HUDEP-2 (cell line): ENCODE data around the gene CDKN1B.

ENCODE experiments used
- DNase-seq, 76 experiments: peaks; one replicate each; lab custom pipeline; 2025; ENCODE audit not compliant: unreplicated experiment in 76 of 76; lab: John Stamatoyannopoulos, UW

CDKN1B gene

DNA sequence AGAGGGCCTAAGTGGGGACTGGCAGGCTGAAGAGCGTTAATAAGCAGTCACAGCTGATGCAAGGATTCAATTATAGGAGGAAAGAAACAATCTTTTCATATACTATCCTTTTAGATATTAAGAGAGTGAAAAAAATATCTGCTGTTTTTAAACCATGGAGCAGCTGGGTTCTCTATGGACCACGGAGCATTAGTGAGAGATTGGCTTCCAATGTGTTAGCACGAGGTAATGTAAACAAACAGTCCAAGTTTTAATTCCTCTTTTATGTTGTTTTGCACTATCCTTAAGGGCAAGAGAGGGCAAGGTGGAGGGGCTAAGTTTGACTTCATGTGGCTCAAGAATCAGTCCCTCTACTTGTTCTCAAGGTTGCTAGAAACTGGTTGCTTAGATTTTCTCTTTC is 30.9 kb downstream of the CDKN1B start:
- DNase-seq, result no peak

DNA sequence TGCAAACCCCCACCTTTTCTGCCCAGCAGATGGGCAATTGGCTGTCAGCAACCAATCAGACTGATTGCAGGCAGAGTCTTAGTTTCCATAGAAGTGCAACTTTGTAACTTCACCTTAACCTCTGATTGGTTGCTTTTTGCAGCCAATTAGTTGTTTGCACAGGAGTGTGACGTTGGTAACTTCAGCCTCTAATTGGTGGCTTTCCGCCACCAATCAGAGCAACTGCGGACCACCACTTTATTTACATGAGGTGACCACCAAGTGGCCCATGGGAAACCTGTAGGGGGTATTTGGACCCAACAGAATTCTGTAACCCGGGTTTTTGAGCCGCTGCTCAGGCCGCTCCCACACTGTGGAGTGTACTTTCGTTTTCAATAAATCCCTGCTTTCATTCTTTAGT is 32.3 kb downstream of the CDKN1B start:
- no peak for DNase-seq

DNA sequence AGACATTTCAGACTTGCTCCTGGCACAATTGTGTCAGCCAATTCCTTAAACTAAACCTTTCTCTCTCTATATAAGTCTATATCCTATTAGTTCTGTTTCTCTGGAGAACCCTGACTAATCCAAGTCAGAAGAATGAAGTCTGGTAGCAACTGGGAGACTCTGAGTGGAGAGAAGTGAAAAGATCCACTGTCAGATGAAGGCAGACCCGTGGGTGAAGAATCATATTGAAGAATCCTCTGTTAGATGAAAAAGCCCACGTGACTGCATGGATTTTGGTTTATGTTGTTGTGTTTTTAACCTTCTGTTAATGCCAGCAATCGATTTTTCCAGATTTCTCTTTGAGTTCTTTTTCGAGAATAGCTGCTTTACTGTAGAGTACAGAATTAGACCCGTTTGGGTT is 38.8 kb downstream of the CDKN1B start:
- DNase-seq, result no peak

- no peak for DNase-seq
Observed at GRCh38 chr12:12757121-12757520, 40.0 kb downstream of the CDKN1B start.

GRCh38 chr12:12759234-12759915 is 42.2 kb downstream of the CDKN1B start:
- no peak for DNase-seq

GRCh38 chr12:12764824-12765223 is 47.7 kb downstream of the CDKN1B start:
- DNase-seq, result no peak

DNA sequence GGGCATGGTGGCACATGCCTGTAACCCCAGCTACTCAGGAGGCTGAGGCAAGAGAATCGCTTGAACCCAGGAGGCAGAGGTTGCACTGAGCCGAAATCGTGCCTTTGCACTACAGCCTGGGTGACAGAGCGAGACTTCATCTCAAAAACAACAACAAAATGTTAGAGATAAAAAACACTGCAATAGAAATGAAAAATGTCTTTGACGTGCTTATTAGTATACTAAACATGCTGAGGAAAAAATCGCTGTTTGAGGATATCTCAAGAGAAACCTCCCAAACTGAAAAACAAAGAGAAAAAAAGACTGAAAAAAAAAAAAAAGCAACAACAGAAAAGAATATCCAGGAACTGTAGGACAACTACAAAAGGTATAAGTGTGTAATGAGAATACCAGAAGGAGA is 53.1 kb downstream of the CDKN1B start:
- DNase-seq, result no peak
